HEK293 (cell line): ENCODE data around the gene AOAH.

Experiments used
- CTCF ChIA-PET: fragments of 350-600 bp; formaldehyde crosslinking; extraction: SDS; loops from one replicate; lab custom pipeline; 2021; ENCODE audit warnings: antibody characterized with exemption; lab: Yijun Ruan, JAX
- POLR2A ChIA-PET: fragments of 300-600 bp; formaldehyde crosslinking; extraction: SDS; loops from one replicate; lab custom pipeline; 2020; ENCODE audit warnings: antibody characterized with exemption, inconsistent platforms; lab: Yijun Ruan, JAX
- H3K27ac ChIP-seq: fragments of 200-500 bp; sonication (Bioruptor generic); 2 replicates; pipeline ENCODE4 v1.5.1; 2014; ENCODE audit warnings: low read depth, low read length, control low read depth, inconsistent platforms; ENCODE audit errors: extremely low read depth
- H3K36me3 ChIP-seq, 2 experiments: fragments of 200-500 bp in 1 of 2; sonication (Bioruptor generic) in 1 of 2; 1 replicate in 1 of 2; 2 replicates in 1 of 2; pipeline ENCODE4 v1.5.1; 2014 to 2017; ENCODE audit warnings: inconsistent platforms in 2 of 2, low read length in 2 of 2; ENCODE audit not compliant: control insufficient read depth in 2 of 2, insufficient read depth in 1 of 2
- H3K4me1 ChIP-seq: fragments of 200-500 bp; sonication (Bioruptor generic); 2 replicates; pipeline ENCODE4 v1.5.1; 2014; ENCODE audit warnings: mild to moderate bottlenecking, low read length, inconsistent platforms; ENCODE audit not compliant: control insufficient read depth, insufficient read depth
- H3K4me3 ChIP-seq: 2 replicates; pipeline ENCODE4 v1.5.1; 2011; ENCODE audit warnings: low read depth, mild to moderate bottlenecking, control low read depth, low read length, moderate library complexity
- H3K9me3 ChIP-seq: fragments of 200-500 bp; sonication (Bioruptor generic); 2 replicates; pipeline ENCODE4 v1.5.1; 2014; ENCODE audit warnings: low read depth, low read length, inconsistent platforms; ENCODE audit not compliant: control insufficient read depth, insufficient read depth
- ATF2 ChIP-seq: fragments of 450-650 bp; formaldehyde crosslinking; IDR thresholded peaks from 2 replicates; pipeline ENCODE4 v1.5.1; 2016; ENCODE audit warnings: missing biosample characterization, missing genetic modification characterization, low read depth
- BCL11B ChIP-seq: fragments of 450-650 bp; formaldehyde crosslinking; IDR thresholded peaks from 2 replicates; pipeline ENCODE4 v1.5.1; 2016; ENCODE audit warnings: low read depth, missing biosample characterization, missing genetic modification characterization
- CTCF ChIP-seq: fragments of 450-650 bp; formaldehyde crosslinking; IDR thresholded peaks from 2 replicates; pipeline ENCODE4 v1.5.1; 2016; ENCODE audit warnings: missing biosample characterization, missing genetic modification characterization
- HIC1 ChIP-seq: fragments of 450-650 bp; formaldehyde crosslinking; IDR thresholded peaks from 2 replicates; pipeline ENCODE4 v1.5.1; 2016; ENCODE audit warnings: missing biosample characterization, missing genetic modification characterization
- INSM2 ChIP-seq: fragments of 450-650 bp; formaldehyde crosslinking; IDR thresholded peaks from 2 replicates; pipeline ENCODE4 v1.5.1; 2016; ENCODE audit warnings: missing biosample characterization, missing genetic modification characterization
- MEIS1 ChIP-seq: sonication (generic); formaldehyde crosslinking; IDR thresholded peaks from 2 replicates; pipeline ENCODE4 v1.8.1; 2022; ENCODE audit warnings: missing genetic modification reagents, mild to moderate bottlenecking, borderline replicate concordance
- MYNN ChIP-seq: fragments of 450-650 bp; formaldehyde crosslinking; IDR thresholded peaks from 2 replicates; pipeline ENCODE4 v1.5.1; 2016; ENCODE audit warnings: missing biosample characterization, missing genetic modification characterization, borderline replicate concordance
- OSR2 ChIP-seq: fragments of 450-650 bp; formaldehyde crosslinking; IDR thresholded peaks from 2 replicates; pipeline ENCODE4 v1.5.1; 2016; ENCODE audit warnings: missing biosample characterization, missing genetic modification characterization
- ZBTB44 ChIP-seq: fragments of 450-650 bp; IDR thresholded peaks from 2 replicates; pipeline ENCODE4 v1.5.1; 2018; ENCODE audit warnings: missing biosample characterization, mild to moderate bottlenecking, missing genetic modification characterization
- ZNF112 ChIP-seq: fragments of 450-650 bp; formaldehyde crosslinking; IDR thresholded peaks from 2 replicates; pipeline ENCODE4 v1.5.0; 2017; ENCODE audit warnings: missing biosample characterization, missing genetic modification characterization
- ZNF202 ChIP-seq: fragments of 450-650 bp; formaldehyde crosslinking; IDR thresholded peaks from 2 replicates; pipeline ENCODE4 v1.5.1; 2016; ENCODE audit warnings: missing biosample characterization, missing genetic modification characterization, borderline replicate concordance
- ZNF248 ChIP-seq: fragments of 450-650 bp; formaldehyde crosslinking; IDR thresholded peaks from 2 replicates; pipeline ENCODE4 v1.5.1; 2017; ENCODE audit warnings: missing biosample characterization, missing genetic modification characterization
- ZNF423 ChIP-seq: fragments of 450-650 bp; formaldehyde crosslinking; IDR thresholded peaks from 2 replicates; pipeline ENCODE4 v1.5.1; 2016; ENCODE audit warnings: missing biosample characterization, missing genetic modification characterization
- ZNF521 ChIP-seq: fragments of 450-650 bp; formaldehyde crosslinking; IDR thresholded peaks from 2 replicates; pipeline ENCODE4 v1.5.1; 2017; ENCODE audit warnings: missing biosample characterization, mild to moderate bottlenecking, missing genetic modification characterization
- ZNF529 ChIP-seq: fragments of 450-650 bp; formaldehyde crosslinking; IDR thresholded peaks from 2 replicates; pipeline ENCODE4 v1.5.1; 2017; ENCODE audit warnings: missing genetic modification characterization, missing biosample characterization; ENCODE audit not compliant: insufficient replicate concordance
- ZNF548 ChIP-seq: fragments of 450-650 bp; formaldehyde crosslinking; IDR thresholded peaks from 2 replicates; pipeline ENCODE4 v1.5.1; 2016; ENCODE audit warnings: missing biosample characterization, missing genetic modification characterization
- ZNF560 ChIP-seq: fragments of 450-650 bp; formaldehyde crosslinking; IDR thresholded peaks from 2 replicates; pipeline ENCODE4 v1.5.1; 2017; ENCODE audit warnings: missing biosample characterization, missing genetic modification characterization, borderline replicate concordance
- ZNF654 ChIP-seq: fragments of 450-650 bp; formaldehyde crosslinking; IDR thresholded peaks from 2 replicates; pipeline ENCODE4 v1.5.1; 2016; ENCODE audit warnings: low read depth, missing biosample characterization, missing genetic modification characterization
- ZNF76 ChIP-seq: fragments of 450-650 bp; formaldehyde crosslinking; IDR thresholded peaks from 2 replicates; pipeline ENCODE4; 2016; ENCODE audit warnings: low read depth, missing biosample characterization, missing genetic modification characterization, borderline replicate concordance

The AOAH gene

GRCh38 chr7:36473454-36474282 is 250.6 kb downstream of the AOAH start (continued):
- TF ChIP-seq ZNF548 = no peak
- TF ChIP-seq ZNF248 (tag by site-specific recombination) = no peak
- TF ChIP-seq ZNF529 (tag by site-specific recombination) = no peak
- TF ChIP-seq ZNF654 (tag by site-specific recombination) = peak; percentile 63

GRCh38 chr7:36472141-36472729 is 252.1 kb downstream of the AOAH start:
- H3K9me3 ChIP-seq = no peaks in the 10 kb centered on the region
- CTCF ChIA-PET = interaction anchor here (0.6 to 1.8 kb wide), 10 partner anchors 8 to 1692 kb away, joined by 3 to 9 read pairs (median 4); no protein-coding TSS in a partner anchor

GRCh38 chr7:36469236-36469635 is 255.1 kb downstream of the AOAH start:
- TF ChIP-seq ZNF560 (tag by site-specific recombination) (no peak), ZBTB44 (tag by site-specific recombination) (no peak), INSM2 (tag by site-specific recombination) (no peak), ZNF112 (tag by site-specific recombination) (no peak), BCL11B (tag by site-specific recombination) (no peak), MEIS1 (CRISPR knock-in tag) (no peak), MYNN (tag by site-specific recombination) (no peak), ZNF76 (no peak), HIC1 (tag by site-specific recombination) (no peak), ATF2 (no peak), ZNF521 (tag by site-specific recombination) (no peak), ZNF202 (no peak), OSR2 (tag by site-specific recombination) (no peak)
- TF ChIP-seq, all 188 proteins: peak for 0
- no peaks in the 10 kb centered on the region for H3K9me3 ChIP-seq
- POLR2A ChIA-PET = no interaction called here
- CTCF ChIA-PET = interaction anchor here (0.6 to 1.5 kb wide), 4 partner anchors 28 to 732 kb away, joined by 3 to 6 read pairs (median 4); no protein-coding TSS in a partner anchor
- H3K4me3 ChIP-seq = no peak overlapping the region
- no peak overlapping the region for H3K27ac ChIP-seq
- no peaks in the 10 kb centered on the region for H3K36me3 ChIP-seq
- no peaks in the 10 kb centered on the region for H3K4me1 ChIP-seq

More at GRCh38 chr7:36472141-36472729, 252.1 kb downstream of the AOAH start:
- Histone ChIP-seq H3K27ac (no peak overlapping the region), H3K36me3 (no peaks in the 10 kb centered on the region)
- TF ChIP-seq CTCF (tag by site-specific recombination) = no peak
- TF ChIP-seq ZNF423 (tag by site-specific recombination) = no peak
- TF ChIP-seq, all 188 proteins: peak for 0
- POLR2A ChIA-PET = interaction anchor here (0.7 kb wide), 1 partner anchor 252 kb away, joined by 4 read pairs; the partner anchor contains the start of gene AOAH
- H3K4me3 ChIP-seq = no peak overlapping the region
- no peaks in the 10 kb centered on the region for H3K4me1 ChIP-seq
